GM18498 (cell line): ENCODE results near the gene PLSCR4.
"Not testable (repeated sequence)": the region's sequence is repeated elsewhere in the genome, so short reads cannot be mapped to it uniquely, and the experiment has no call there.

Experiments
- ATAC-seq: cut with Tn5 transposase; IDR thresholded peaks from one replicate; pipeline ENCODE4 v1.9.1; 2021; ENCODE audit warnings: mild to moderate bottlenecking, moderate library complexity; ENCODE audit not compliant: unreplicated experiment

The PLSCR4 gene

GRCh38 chr3:146247911-146248310, 3.0 kb downstream of the PLSCR4 start:
- no peak for ATAC-seq

- ATAC-seq: no peak
Measured at GRCh38 chr3:146246526-146246925, 4.4 kb downstream of the PLSCR4 start.

GRCh38 chr3:146243559-146243958, 7.3 kb downstream of the PLSCR4 start:
- ATAC-seq: no peak

GRCh38 chr3:146241523-146242240, 9.2 kb downstream of the PLSCR4 start:
- ATAC-seq: no peak

- no peak for ATAC-seq
Measured at GRCh38 chr3:146233487-146233886, 17.4 kb downstream of the PLSCR4 start.

- ATAC-seq: no peak
Measured at GRCh38 chr3:146227486-146227885, 23.4 kb downstream of the PLSCR4 start.

GRCh38 chr3:146226881-146227280, 24.0 kb downstream of the PLSCR4 start:
- no peak for ATAC-seq

- ATAC-seq: not testable (repeated sequence)
Measured at GRCh38 chr3:146225458-146225857, 25.4 kb downstream of the PLSCR4 start.

GRCh38 chr3:146223401-146224373, 27.2 kb downstream of the PLSCR4 start:
- no peak for ATAC-seq

- ATAC-seq: no peak
Measured at GRCh38 chr3:146222204-146223046, 28.5 kb downstream of the PLSCR4 start.

- no peak for ATAC-seq
Measured at GRCh38 chr3:146221276-146221675, 29.6 kb downstream of the PLSCR4 start.

GRCh38 chr3:146218880-146219866, 31.7 kb downstream of the PLSCR4 start:
- ATAC-seq: no peak

- ATAC-seq: no peak
Measured at GRCh38 chr3:146217324-146217723, 33.6 kb downstream of the PLSCR4 start.

GRCh38 chr3:146214493-146214892, 36.4 kb downstream of the PLSCR4 start:
- no peak for ATAC-seq

- no peak for ATAC-seq
Measured at GRCh38 chr3:146209371-146209770, 41.5 kb downstream of the PLSCR4 start.

- ATAC-seq: no peak
Measured at GRCh38 chr3:146203776-146204175, 47.1 kb downstream of the PLSCR4 start.

GRCh38 chr3:146200461-146201220, 50.3 kb downstream of the PLSCR4 start:
- ATAC-seq: no peak

GRCh38 chr3:146199762-146200161, 51.1 kb downstream of the PLSCR4 start:
- no peak for ATAC-seq

GRCh38 chr3:146196789-146197188, 54.1 kb downstream of the PLSCR4 start:
- no peak for ATAC-seq
